ENCODE data around the gene PPP1R14C. TPM values are rescaled to one million over a fixed set of nuclear protein-coding genes. Genes with fewer than 3 reads are reported as not detected.

PPP1R14C gene
- total RNA-seq, 1 experiment from 2014 or later: 4.6 TPM

GRCh38 chr6:150279533-150279932 lies 136.7 kb downstream of the PPP1R14C start:
- H3K36me3 ChIP-seq (ENCODE audit: insufficient read depth, low read length, poor library complexity, severe bottlenecking): no peaks in the 10 kb centered on the region
- TF ChIP-seq EZH2 (IDR thresholded peaks at IDR 0.05; ENCODE audit: borderline replicate concordance, low read depth, low read length, poor library complexity, severe bottlenecking) (no peak), CTCF (conservative IDR thresholded peaks at IDR 0.05; ENCODE audit: low read depth, low read length) (no peak)
- POLR2A ChIA-PET (ENCODE audit: low non-redundant PET): no interaction called here
- DNase-seq (ENCODE audit: low spot score): no peak
- peaks cover 4% of the 10 kb centered on the region for H3K4me1 ChIP-seq (ENCODE audit: insufficient read depth, low read length, poor library complexity, severe bottlenecking)
- H3K27me3 ChIP-seq (replicated peaks; ENCODE audit: insufficient read depth, low read depth, low read length, poor library complexity): no peaks in the 10 kb centered on the region
- H3K9me3 ChIP-seq (ENCODE audit: low read depth, low read length, poor library complexity, severe bottlenecking): no peaks in the 10 kb centered on the region
- intact Hi-C loops (cut with micrococcal nuclease; ENCODE audit: unreplicated experiment): no loop called here
- BruUV-seq (replicated peaks): no TSS peak
- CTCF ChIA-PET: no interaction called here
- H3K27ac ChIP-seq (ENCODE audit: low read depth, low read length, poor library complexity, severe bottlenecking): no peak overlapping the region
- no peak overlapping the region for H3K4me3 ChIP-seq (ENCODE audit: low read depth, low read length, poor library complexity, severe bottlenecking)

GRCh38 chr6:150280703-150281102 lies 137.9 kb downstream of the PPP1R14C start:
- ChIA-PET CTCF (no interaction called here), POLR2A (ENCODE audit: low non-redundant PET) (no interaction called here)
- peaks cover 4% of the 10 kb centered on the region for H3K4me1 ChIP-seq (ENCODE audit: insufficient read depth, low read length, poor library complexity, severe bottlenecking)
- H3K4me3 ChIP-seq (ENCODE audit: low read depth, low read length, poor library complexity, severe bottlenecking): no peak overlapping the region
- DNase-seq (ENCODE audit: low spot score): no peak
- no peaks in the 10 kb centered on the region for H3K36me3 ChIP-seq (ENCODE audit: insufficient read depth, low read length, poor library complexity, severe bottlenecking)
- no peaks in the 10 kb centered on the region for H3K9me3 ChIP-seq (ENCODE audit: low read depth, low read length, poor library complexity, severe bottlenecking)
- intact Hi-C loops (cut with micrococcal nuclease; ENCODE audit: unreplicated experiment): no loop called here
- no peaks in the 10 kb centered on the region for H3K27me3 ChIP-seq (replicated peaks; ENCODE audit: insufficient read depth, low read depth, low read length, poor library complexity)
- BruUV-seq (replicated peaks): no TSS peak
- no peak overlapping the region for H3K27ac ChIP-seq (ENCODE audit: low read depth, low read length, poor library complexity, severe bottlenecking)
- no peak for TF ChIP-seq CTCF (conservative IDR thresholded peaks at IDR 0.05; ENCODE audit: low read depth, low read length)
- TF ChIP-seq EZH2 (IDR thresholded peaks at IDR 0.05; ENCODE audit: borderline replicate concordance, low read depth, low read length, poor library complexity, severe bottlenecking): no peak

GRCh38 chr6:150281767-150282166 lies 138.9 kb downstream of the PPP1R14C start:
- TF ChIP-seq CTCF (conservative IDR thresholded peaks at IDR 0.05; ENCODE audit: low read depth, low read length) (no peak), EZH2 (IDR thresholded peaks at IDR 0.05; ENCODE audit: borderline replicate concordance, low read depth, low read length, poor library complexity, severe bottlenecking) (no peak)

More at GRCh38 chr6:150281767-150282166, 138.9 kb downstream of the PPP1R14C start:
- Histone ChIP-seq H3K36me3 (ENCODE audit: insufficient read depth, low read length, poor library complexity, severe bottlenecking) (no peaks in the 10 kb centered on the region), H3K27ac (ENCODE audit: low read depth, low read length, poor library complexity, severe bottlenecking) (no peak overlapping the region), H3K4me3 (ENCODE audit: low read depth, low read length, poor library complexity, severe bottlenecking) (no peak overlapping the region), H3K9me3 (ENCODE audit: low read depth, low read length, poor library complexity, severe bottlenecking) (no peaks in the 10 kb centered on the region), H3K27me3 (replicated peaks; ENCODE audit: insufficient read depth, low read depth, low read length, poor library complexity) (no peaks in the 10 kb centered on the region), H3K4me1 (ENCODE audit: insufficient read depth, low read length, poor library complexity, severe bottlenecking) (peaks cover 4% of the 10 kb centered on the region)
- no TSS peak for BruUV-seq (replicated peaks)
- intact Hi-C loops (cut with micrococcal nuclease; ENCODE audit: unreplicated experiment): no loop called here
- DNase-seq (ENCODE audit: low spot score): no peak
- ChIA-PET CTCF (no interaction called here), POLR2A (ENCODE audit: low non-redundant PET) (no interaction called here)

All from A673 (cell line).